GM19035 (cell line): ENCODE results near the gene ATAD5.
"Not testable (repeated sequence)": the region's sequence is repeated elsewhere in the genome, so short reads cannot be mapped to it uniquely, and the experiment has no call there.

Experiments
- ATAC-seq: cut with Tn5 transposase; IDR thresholded peaks from one replicate; pipeline ENCODE4 v1.9.1; 2021; ENCODE audit not compliant: unreplicated experiment

ATAD5 gene

GRCh38 chr17:30910151-30910550 lies 78.4 kb downstream of the ATAD5 start:
- not testable (repeated sequence) for ATAC-seq

GRCh38 chr17:30913955-30914354 lies 82.2 kb downstream of the ATAD5 start:
- no peak for ATAC-seq

GRCh38 chr17:30915833-30916611 lies 84.3 kb downstream of the ATAD5 start:
- no peak for ATAC-seq

GRCh38 chr17:30917050-30917449 lies 85.3 kb downstream of the ATAD5 start:
- ATAC-seq, result no peak

- ATAC-seq, result no peak
Measured at GRCh38 chr17:30920282-30920681, 88.5 kb downstream of the ATAD5 start.

GRCh38 chr17:30920683-30921543 lies 89.1 kb downstream of the ATAD5 start:
- no peak for ATAC-seq

GRCh38 chr17:30921544-30922196 lies 89.9 kb downstream of the ATAD5 start, which contains the start of gene ADAP2:
Gene ADAP2, plus strand, starts transcription at chr17:30921945. Its CDS starts 70 bp downstream, at chr17:30922015.
- no peak for ATAC-seq

- no peak for ATAC-seq
Measured at GRCh38 chr17:30922235-30923030, 90.7 kb downstream of the ATAD5 start.

GRCh38 chr17:30924341-30924740 lies 92.6 kb downstream of the ATAD5 start:
- no peak for ATAC-seq

GRCh38 chr17:30926516-30926915 lies 94.8 kb downstream of the ATAD5 start:
- no peak for ATAC-seq

GRCh38 chr17:30927756-30928155 lies 96.0 kb downstream of the ATAD5 start:
- ATAC-seq, result no peak

- ATAC-seq, result no peak
Measured at GRCh38 chr17:30928584-30928983, 96.8 kb downstream of the ATAD5 start.

GRCh38 chr17:30929081-30929633 lies 97.4 kb downstream of the ATAD5 start:
- ATAC-seq, result no peak

GRCh38 chr17:30929861-30930260 lies 98.1 kb downstream of the ATAD5 start:
- not testable (repeated sequence) for ATAC-seq

GRCh38 chr17:30930495-30930894 lies 98.7 kb downstream of the ATAD5 start:
- ATAC-seq, result no peak

- ATAC-seq, result not testable (repeated sequence)
Measured at GRCh38 chr17:30931582-30931981, 99.8 kb downstream of the ATAD5 start.

GRCh38 chr17:30933966-30934365 lies 102.2 kb downstream of the ATAD5 start:
- no peak for ATAC-seq

GRCh38 chr17:30939051-30939689 lies 107.4 kb downstream of the ATAD5 start:
- ATAC-seq, result no peak

GRCh38 chr17:30942308-30943079 lies 110.7 kb downstream of the ATAD5 start:
- ATAC-seq, result no peak
